ENCODE results near the gene TMEM63C.

DNA sequence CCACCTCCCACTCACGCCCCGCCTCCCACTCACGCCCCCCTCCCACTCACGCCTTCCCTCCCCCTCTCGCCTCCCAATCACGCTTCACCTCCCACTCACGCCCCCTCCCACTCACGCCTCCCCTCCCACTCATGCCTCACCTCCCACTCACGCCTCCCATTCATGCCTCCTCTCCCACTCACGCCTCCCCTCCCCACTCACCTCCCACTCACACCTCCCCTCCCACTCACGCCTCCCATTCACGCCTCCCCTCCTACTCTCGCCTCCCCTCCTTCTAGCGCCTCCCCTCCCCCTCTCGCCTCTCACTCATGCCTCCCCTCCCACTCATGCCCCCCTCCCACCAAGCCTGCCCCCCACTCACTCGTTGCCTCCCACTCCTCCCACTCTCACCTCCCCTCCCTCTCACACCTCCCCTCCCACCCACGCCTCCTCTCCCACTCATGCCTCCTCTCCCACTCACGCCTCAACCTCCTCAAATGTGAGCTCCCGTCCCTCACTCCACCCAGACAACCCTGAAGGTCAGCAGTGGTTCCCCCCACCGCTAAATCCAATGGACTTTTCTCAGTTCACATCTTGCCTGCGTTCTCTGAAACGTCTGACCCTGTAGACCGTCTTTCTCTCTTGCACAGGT, 39.8 kb downstream of the TMEM63C start:
- TF ChIP-seq ATF3 (IDR thresholded peaks at IDR 0.05) (no peak), CTCF (IDR thresholded peaks at IDR 0.05 in 2 of 3, conservative IDR thresholded peaks at IDR 0.05 in 1 of 3; ENCODE audit: borderline replicate concordance in 1 of 3, insufficient read depth in 1 of 3, low read depth in 2 of 3, low read length in 2 of 3) (no peak), ZNF274 (IDR thresholded peaks at IDR 0.05; ENCODE audit: low read depth, low read length) (no peak), RAD21 (IDR thresholded peaks at IDR 0.05; ENCODE audit: low read depth) (no peak), POLR2A (IDR thresholded peaks at IDR 0.05; ENCODE audit: borderline replicate concordance, extremely low read depth, insufficient read depth, insufficient read length) (no peak), JUND (IDR thresholded peaks at IDR 0.05) (no peak)

Data from HCT116 (cell line).